ENCODE data around the gene ARHGDIA. TPM values are rescaled to one million over a fixed set of nuclear protein-coding genes. Genes with fewer than 3 reads are reported as not detected.

The ARHGDIA gene
- total RNA-seq, 1 experiment from 2014 or later: 201 TPM

- Histone ChIP-seq H3F3A (ENCODE audit: low read length, unreplicated experiment) (peaks cover 12% of the 10 kb centered on the region), H2AFZ (ENCODE audit: low read length) (no peak overlapping the region), H3K27me3 (ENCODE audit: low read length) (no peaks in the 10 kb centered on the region), H3K79me2 (ENCODE audit: low read length) (peaks cover 70% of the 10 kb centered on the region), H4K20me1 (ENCODE audit: low read length) (peaks cover 34% of the 10 kb centered on the region), H3K9me3 (ENCODE audit: low read length) (no peaks in the 10 kb centered on the region), H3K9ac (ENCODE audit: low read length) (no peak overlapping the region), H3K27ac (ENCODE audit: low read length) (peak overlapping the region; percentile 72), H3K9me2 (replicated peaks; ENCODE audit: low read length) (no peaks in the 10 kb centered on the region), H3K36me3 (ENCODE audit: low read depth, low read length) (peaks cover 70% of the 10 kb centered on the region), H3K4me2 (ENCODE audit: low read length) (peak overlapping the region; percentile 60), H3K4me3 (ENCODE audit: low read length) (no peak overlapping the region), H3K4me1 (ENCODE audit: insufficient read depth, low read length) (peaks cover 41% of the 10 kb centered on the region)
- ChIA-PET CTCF (interaction anchor here (0.6 kb wide), 1 partner anchor 136 kb away, joined by 4 read pairs; the partner anchor contains the start of gene CENPX), POLR2A (ENCODE audit: unreplicated experiment) (interaction anchor here (0.6 kb wide), 2 partner anchors 12 to 24 kb away, joined by 3 to 4 read pairs; no protein-coding TSS in a partner anchor)
- ATAC-seq (peak; percentile 97), DNase-seq (peak; percentile 93)
- TF ChIP-seq EZH2 (IDR thresholded peaks at IDR 0.05; ENCODE audit: low read length, unreplicated experiment): no peak
- TF ChIP-seq EZH2phosphoT487 (IDR thresholded peaks at IDR 0.05; ENCODE audit: borderline replicate concordance, low read length): no peak
- TF ChIP-seq, protein P1, sequence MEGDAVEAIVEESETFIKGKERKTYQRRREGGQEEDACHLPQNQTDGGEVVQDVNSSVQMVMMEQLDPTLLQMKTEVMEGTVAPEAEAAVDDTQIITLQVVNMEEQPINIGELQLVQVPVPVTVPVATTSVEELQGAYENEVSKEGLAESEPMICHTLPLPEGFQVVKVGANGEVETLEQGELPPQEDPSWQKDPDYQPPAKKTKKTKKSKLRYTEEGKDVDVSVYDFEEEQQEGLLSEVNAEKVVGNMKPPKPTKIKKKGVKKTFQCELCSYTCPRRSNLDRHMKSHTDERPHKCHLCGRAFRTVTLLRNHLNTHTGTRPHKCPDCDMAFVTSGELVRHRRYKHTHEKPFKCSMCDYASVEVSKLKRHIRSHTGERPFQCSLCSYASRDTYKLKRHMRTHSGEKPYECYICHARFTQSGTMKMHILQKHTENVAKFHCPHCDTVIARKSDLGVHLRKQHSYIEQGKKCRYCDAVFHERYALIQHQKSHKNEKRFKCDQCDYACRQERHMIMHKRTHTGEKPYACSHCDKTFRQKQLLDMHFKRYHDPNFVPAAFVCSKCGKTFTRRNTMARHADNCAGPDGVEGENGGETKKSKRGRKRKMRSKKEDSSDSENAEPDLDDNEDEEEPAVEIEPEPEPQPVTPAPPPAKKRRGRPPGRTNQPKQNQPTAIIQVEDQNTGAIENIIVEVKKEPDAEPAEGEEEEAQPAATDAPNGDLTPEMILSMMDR (conservative IDR thresholded peaks at IDR 0.05; ENCODE audit: low read depth, low read length): no peak
- no TSS peak for BruUV-seq (replicated peaks)
- intact Hi-C loops (cut with micrococcal nuclease): no loop called here
These were observed 14.9 kb upstream of the ARHGDIA start for GRCh38 chr17:81885869-81886548.

DNA sequence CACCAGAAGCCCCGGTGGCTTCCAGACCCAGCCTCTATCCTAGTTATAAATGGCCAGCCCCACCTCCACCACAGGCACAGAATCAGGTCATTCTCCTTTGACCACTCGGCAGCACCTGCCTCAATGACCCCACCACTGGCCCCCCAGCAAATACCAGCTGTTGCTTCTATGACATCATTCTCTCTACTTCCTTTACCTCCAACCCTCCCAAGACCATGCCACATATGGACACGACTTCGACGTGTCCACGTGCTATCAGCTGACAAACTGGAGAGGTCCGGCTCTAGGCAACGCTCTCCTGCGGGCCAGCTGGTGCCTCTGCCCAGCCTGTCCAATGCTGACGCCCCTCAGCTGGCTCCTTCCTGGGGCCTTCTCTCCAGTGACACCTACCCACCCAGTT lies 14.3 kb upstream of the ARHGDIA start:
- ChIA-PET POLR2A (ENCODE audit: unreplicated experiment) (interaction anchor here (0.5 kb wide), 1 partner anchor 152 kb away, joined by 3 read pairs; the partner anchor contains the start of gene DCXR), CTCF (no interaction called here)
- no TSS peak for BruUV-seq (replicated peaks)
- H2AFZ ChIP-seq (ENCODE audit: low read length): no peak overlapping the region
- no peaks in the 10 kb centered on the region for H3K27me3 ChIP-seq (ENCODE audit: low read length)
- peaks cover 34% of the 10 kb centered on the region for H4K20me1 ChIP-seq (ENCODE audit: low read length)
- TF ChIP-seq EZH2 (IDR thresholded peaks at IDR 0.05; ENCODE audit: low read length, unreplicated experiment): no peak
- peaks cover 73% of the 10 kb centered on the region for H3K36me3 ChIP-seq (ENCODE audit: low read depth, low read length)
- no peaks in the 10 kb centered on the region for H3K9me3 ChIP-seq (ENCODE audit: low read length)
- DNase-seq (no peak), ATAC-seq (no peak)
- intact Hi-C loops (cut with micrococcal nuclease): no loop called here
- H3F3A ChIP-seq (ENCODE audit: low read length, unreplicated experiment): peaks cover 12% of the 10 kb centered on the region
- peak overlapping the region; percentile 72 for H3K27ac ChIP-seq (ENCODE audit: low read length)
- H3K9me2 ChIP-seq (replicated peaks; ENCODE audit: low read length): no peaks in the 10 kb centered on the region
- H3K4me3 ChIP-seq (ENCODE audit: low read length): no peak overlapping the region
- peaks cover 67% of the 10 kb centered on the region for H3K79me2 ChIP-seq (ENCODE audit: low read length)
- no peak overlapping the region for H3K9ac ChIP-seq (ENCODE audit: low read length)
- H3K4me2 ChIP-seq (ENCODE audit: low read length): peak overlapping the region; percentile 60
- H3K4me1 ChIP-seq (ENCODE audit: insufficient read depth, low read length): peaks cover 41% of the 10 kb centered on the region

- Histone ChIP-seq H4K20me1 (ENCODE audit: low read length) (peaks cover 29% of the 10 kb centered on the region), H3K9me3 (ENCODE audit: low read length) (no peaks in the 10 kb centered on the region), H3F3A (ENCODE audit: low read length, unreplicated experiment) (peaks cover 12% of the 10 kb centered on the region), H3K4me2 (ENCODE audit: low read length) (no peak overlapping the region), H3K27me3 (ENCODE audit: low read length) (no peaks in the 10 kb centered on the region), H2AFZ (ENCODE audit: low read length) (no peak overlapping the region), H3K27ac (ENCODE audit: low read length) (no peak overlapping the region), H3K9ac (ENCODE audit: low read length) (no peak overlapping the region), H3K9me2 (replicated peaks; ENCODE audit: low read length) (no peaks in the 10 kb centered on the region), H3K4me3 (ENCODE audit: low read length) (no peak overlapping the region), H3K79me2 (ENCODE audit: low read length) (peaks cover 62% of the 10 kb centered on the region), H3K4me1 (ENCODE audit: insufficient read depth, low read length) (peaks cover 37% of the 10 kb centered on the region), H3K36me3 (ENCODE audit: low read depth, low read length) (peaks cover 71% of the 10 kb centered on the region)
- ChIA-PET CTCF (no interaction called here), POLR2A (ENCODE audit: unreplicated experiment) (interaction anchor here (0.5 kb wide), 1 partner anchor 153 kb away, joined by 3 read pairs; the partner anchor contains the start of gene DCXR)
- no peak for DNase-seq
- no peak for TF ChIP-seq EZH2phosphoT487 (IDR thresholded peaks at IDR 0.05; ENCODE audit: borderline replicate concordance, low read length)
- TF ChIP-seq, protein P1 (conservative IDR thresholded peaks at IDR 0.05; ENCODE audit: low read depth, low read length): no peak
- no TSS peak for BruUV-seq (replicated peaks)
- no peak for ATAC-seq
- intact Hi-C loops (cut with micrococcal nuclease): no loop called here
These were observed 13.8 kb upstream of the ARHGDIA start for GRCh38 chr17:81884968-81885367.

Measured in PC-3 (cell line).